ENCODE measurements around the gene POLE.

Gene POLE

GRCh38 chr12:132651444-132652100 lies 35.6 kb downstream of the POLE start:
- no peak for DNase-seq

GRCh38 chr12:132649226-132649945 lies 37.8 kb downstream of the POLE start:
- no peak for DNase-seq

GRCh38 chr12:132648616-132649225 lies 38.4 kb downstream of the POLE start:
- no peak for DNase-seq

GRCh38 chr12:132647858-132648257 lies 39.3 kb downstream of the POLE start:
- no peak for DNase-seq

GRCh38 chr12:132646850-132647249 lies 40.3 kb downstream of the POLE start:
- DNase-seq = no peak

- DNase-seq = no peak
Measured at GRCh38 chr12:132642846-132643835, 44.0 kb downstream of the POLE start.

GRCh38 chr12:132641811-132642650 lies 45.1 kb downstream of the POLE start:
- DNase-seq = no peak

- DNase-seq = no peak
Measured at GRCh38 chr12:132640936-132641335, 46.2 kb downstream of the POLE start.

GRCh38 chr12:132639956-132640520 lies 47.1 kb downstream of the POLE start:
- no peak for DNase-seq

GRCh38 chr12:132638541-132639408 lies 48.4 kb downstream of the POLE start:
- DNase-seq = no peak

GRCh38 chr12:132637811-132638210 lies 49.3 kb downstream of the POLE start:
- no peak for DNase-seq

- DNase-seq = no peak
Measured at GRCh38 chr12:132635076-132635955, 51.8 kb downstream of the POLE start.

- no peak for DNase-seq
Measured at GRCh38 chr12:132634411-132634990, 52.6 kb downstream of the POLE start.

GRCh38 chr12:132633901-132634300 lies 53.2 kb downstream of the POLE start:
- no peak for DNase-seq

GRCh38 chr12:132633398-132633797 lies 53.7 kb downstream of the POLE start:
- no peak for DNase-seq

- DNase-seq = no peak
Measured at GRCh38 chr12:132632521-132633228, 54.5 kb downstream of the POLE start.

GRCh38 chr12:132631666-132632065 lies 55.5 kb downstream of the POLE start:
- DNase-seq = no peak

GRCh38 chr12:132630672-132631071 lies 56.5 kb downstream of the POLE start:
- DNase-seq = no peak
